HepG2 (cell line): ENCODE measurements around the gene GUCY2C. TPM values are rescaled to one million over a fixed set of nuclear protein-coding genes. Genes with fewer than 3 reads are reported as not detected.

Source experiments
- EEA1 ChIP-seq: sonication (generic); formaldehyde crosslinking; IDR thresholded peaks from 2 replicates; pipeline ENCODE4 v1.5.1; 2020; ENCODE audit warnings: mild to moderate bottlenecking, missing genetic modification reagents, borderline replicate concordance
- ETV6 ChIP-seq: sonication (generic); formaldehyde crosslinking; conservative IDR thresholded peaks from 2 replicates; pipeline ENCODE4 v1.4.0; 2020; ENCODE audit warnings: missing genetic modification reagents
- GFI1 ChIP-seq: sonication (generic); formaldehyde crosslinking; IDR thresholded peaks from 2 replicates; pipeline ENCODE4 v1.5.0; 2020; ENCODE audit warnings: missing genetic modification reagents, mild to moderate bottlenecking, borderline replicate concordance
- HIC2 ChIP-seq: sonication (generic); formaldehyde crosslinking; IDR thresholded peaks from 2 replicates; pipeline ENCODE4 v1.9.0; 2022; ENCODE audit warnings: low read depth, missing genetic modification reagents
- JDP2 ChIP-seq: sonication (generic); formaldehyde crosslinking; IDR thresholded peaks from 2 replicates; pipeline ENCODE4 v1.8.1; 2022; ENCODE audit warnings: missing genetic modification reagents, borderline replicate concordance
- MEIS1 ChIP-seq: sonication (generic); formaldehyde crosslinking; IDR thresholded peaks from 2 replicates; pipeline ENCODE4 v1.9.0; 2021; ENCODE audit warnings: mild to moderate bottlenecking, missing genetic modification reagents, moderate library complexity, borderline replicate concordance
- NCOA2 ChIP-seq: sonication (generic); formaldehyde crosslinking; IDR thresholded peaks from 2 replicates; pipeline ENCODE4 v1.8.0; 2022; ENCODE audit warnings: inconsistent platforms
- NFE2L2 ChIP-seq: fragments of 150-350 bp; IDR thresholded peaks from 2 replicates; pipeline ENCODE4 v1.6.1; 2014; ENCODE audit warnings: low read length
- PAWR ChIP-seq: sonication (generic); formaldehyde crosslinking; IDR thresholded peaks from 2 replicates; pipeline ENCODE4 v1.4.0; 2020; ENCODE audit warnings: missing genetic modification reagents, mild to moderate bottlenecking, borderline replicate concordance
- PRDM15 ChIP-seq: sonication (generic); formaldehyde crosslinking; IDR thresholded peaks from 2 replicates; pipeline ENCODE4 v1.4.0; 2020; ENCODE audit warnings: missing genetic modification reagents
- RFX5 ChIP-seq: IDR thresholded peaks from 2 replicates; pipeline ENCODE4 v1.6.1; 2011; ENCODE audit warnings: low read depth, low read length, improper control_type of control experiment
- SKI ChIP-seq: fragments of 450-650 bp; IDR thresholded peaks from one replicate; pipeline ENCODE4 v1.6.1; 2018; ENCODE audit warnings: mild to moderate bottlenecking; ENCODE audit not compliant: partially characterized antibody
- TBP ChIP-seq: sonication (generic); formaldehyde crosslinking; IDR thresholded peaks from 2 replicates; pipeline ENCODE4 v1.5.0; 2020; ENCODE audit warnings: missing genetic modification reagents
- TOPORS ChIP-seq: sonication (generic); formaldehyde crosslinking; IDR thresholded peaks from 2 replicates; pipeline ENCODE4 v1.8.0; 2023; ENCODE audit warnings: mild to moderate bottlenecking, missing genetic modification reagents
- ZNF121 ChIP-seq: sonication (generic); formaldehyde crosslinking; IDR thresholded peaks from 2 replicates; pipeline ENCODE4 v1.5.0; 2020; ENCODE audit warnings: mild to moderate bottlenecking, missing genetic modification reagents
- ZNF318 ChIP-seq: sonication (generic); formaldehyde crosslinking; IDR thresholded peaks from 2 replicates; pipeline ENCODE4 v1.4.0; 2020; ENCODE audit warnings: mild to moderate bottlenecking, missing genetic modification reagents
- ZNF546 ChIP-seq: sonication (generic); formaldehyde crosslinking; conservative IDR thresholded peaks from 2 replicates; pipeline ENCODE4 v1.8.1; 2023; ENCODE audit warnings: mild to moderate bottlenecking, missing genetic modification reagents
- polyA plus RNA-seq, 8 experiments: library from polyadenylated mRNA; depleted of rRNA in 3 of 8; stranded (reverse) in 7 of 8; unstranded in 1 of 8; fragments of >200 nt; fragmentation: Illumina TruSeq in 4 of 8; extraction: Trizol in 4 of 8; gene quantifications; 2 replicates each; pipeline versions ENCODE4 v1.2.1 to v1.2.3, GENCODE V29; 2011 to 2016; ENCODE audit warnings: low read depth in 4 of 8, missing spikeins in 1 of 8, mixed read lengths in 1 of 8; ENCODE audit not compliant: insufficient read depth in 1 of 8
- total RNA-seq, 5 experiments: library from RNA; depleted of rRNA; stranded (reverse); fragments of >200 nt; fragmentation: Illumina TruSeq; extraction: Trizol; gene quantifications; 2 replicates each; pipeline ENCODE4 v1.2.3, GENCODE V29; 2016; ENCODE audit warnings: low read depth in 1 of 5

GUCY2C gene
- total and polyA plus RNA-seq, 2 of the 13 experiments (the other 11 are each of a cell fraction or from before 2014, with no cell fraction given) = not detected

GRCh38 chr12:14741153-14741552 is 44.8 kb upstream of the GUCY2C start (continued):
- TF ChIP-seq ZNF318 (CRISPR knock-in tag) (no peak), ETV6 (CRISPR knock-in tag) (no peak), MEIS1 (CRISPR knock-in tag) (no peak), TBP (CRISPR knock-in tag) (no peak), SKI (no peak), PRDM15 (CRISPR knock-in tag) (no peak), GFI1 (CRISPR knock-in tag) (no peak), JDP2 (no peak), ZNF546 (no peak), PAWR (no peak), RFX5 (no peak), NCOA2 (CRISPR knock-in tag) (peak; percentile 49; the same call in 1 of the 2 replicates), ZNF121 (CRISPR knock-in tag) (no peak), NFE2L2 (no peak), TOPORS (CRISPR knock-in tag) (no peak), EEA1 (CRISPR knock-in tag) (no peak), HIC2 (CRISPR knock-in tag) (peak; percentile 45; the same call in 1 of the 2 replicates)
